ENCODE data around the gene MYH6. TPM values are rescaled to one million over a fixed set of nuclear protein-coding genes. Genes with fewer than 3 reads are reported as not detected.
"Not testable (repeated sequence)": the region's sequence is repeated elsewhere in the genome, so short reads cannot be mapped to it uniquely, and the experiment has no call there.

MYH6 gene
- total RNA-seq, 4 donors from 2014 or later: 0.16 to 1.5 TPM; not detected in 2

DNA sequence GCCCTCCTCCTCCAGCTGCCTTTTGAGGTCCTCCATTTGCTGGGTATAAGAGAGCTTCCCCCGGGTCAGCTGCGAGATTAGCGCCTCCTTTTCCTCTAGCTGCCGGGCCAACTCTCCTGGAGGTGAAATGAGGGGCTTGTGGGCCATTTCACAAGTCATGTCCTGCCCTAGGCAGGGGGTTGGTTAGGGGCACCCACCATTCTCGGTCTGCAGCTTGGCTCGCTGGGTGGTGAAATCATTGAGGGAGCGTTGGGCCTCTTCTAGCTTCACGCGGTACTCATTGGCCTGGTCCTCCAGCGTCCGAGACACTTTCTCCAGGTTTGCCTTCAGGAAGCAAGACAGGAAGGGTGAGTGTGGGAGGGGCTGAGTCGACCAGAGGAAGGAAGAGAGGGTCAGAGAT is 18.7 kb downstream of the MYH6 start:
- Histone ChIP-seq H3K27me3 (no peaks in the 10 kb centered on the region), H3K4me3 (no peak overlapping the region), H3K9me3 (no peaks in the 10 kb centered on the region), H3K27ac (no peak overlapping the region), H3K4me1 (no peaks in the 10 kb centered on the region), H3K36me3 (no peaks in the 10 kb centered on the region)
- intact Hi-C loops (cut with DNase I; ENCODE audit: low total_unique reads): no loop called here
- TF ChIP-seq POLR2AphosphoS5 (IDR thresholded peaks at IDR 0.05) (no peak), EP300 (IDR thresholded peaks at IDR 0.05; ENCODE audit: low read depth) (no peak), POLR2A (IDR thresholded peaks at IDR 0.05) (no peak)
- TF ChIP-seq, protein P1, sequence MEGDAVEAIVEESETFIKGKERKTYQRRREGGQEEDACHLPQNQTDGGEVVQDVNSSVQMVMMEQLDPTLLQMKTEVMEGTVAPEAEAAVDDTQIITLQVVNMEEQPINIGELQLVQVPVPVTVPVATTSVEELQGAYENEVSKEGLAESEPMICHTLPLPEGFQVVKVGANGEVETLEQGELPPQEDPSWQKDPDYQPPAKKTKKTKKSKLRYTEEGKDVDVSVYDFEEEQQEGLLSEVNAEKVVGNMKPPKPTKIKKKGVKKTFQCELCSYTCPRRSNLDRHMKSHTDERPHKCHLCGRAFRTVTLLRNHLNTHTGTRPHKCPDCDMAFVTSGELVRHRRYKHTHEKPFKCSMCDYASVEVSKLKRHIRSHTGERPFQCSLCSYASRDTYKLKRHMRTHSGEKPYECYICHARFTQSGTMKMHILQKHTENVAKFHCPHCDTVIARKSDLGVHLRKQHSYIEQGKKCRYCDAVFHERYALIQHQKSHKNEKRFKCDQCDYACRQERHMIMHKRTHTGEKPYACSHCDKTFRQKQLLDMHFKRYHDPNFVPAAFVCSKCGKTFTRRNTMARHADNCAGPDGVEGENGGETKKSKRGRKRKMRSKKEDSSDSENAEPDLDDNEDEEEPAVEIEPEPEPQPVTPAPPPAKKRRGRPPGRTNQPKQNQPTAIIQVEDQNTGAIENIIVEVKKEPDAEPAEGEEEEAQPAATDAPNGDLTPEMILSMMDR (IDR thresholded peaks at IDR 0.05): no peak
- in situ Hi-C loops (cut with MboI; ENCODE audit: low pct_ligation_motif_present in 1 of 4, low pct_unique_long_range_greater_than_20kb in 1 of 4, low sequenced_read_pairs in 3 of 4): loop anchor here in 1 of 4 donors (25.0 kb wide), 1 partner anchor 127 kb away; no protein-coding TSS in a partner anchor
- DNase-seq: no peak
- 79% methylated on average over 12 of the region's 12 CpGs; no CpG with 5 or more reads in 1 of the 2 donors for WGBS, 2 donors (ENCODE audit: low coverage in 1 of 2)

GRCh38 chr14:23388996-23389395 is 19.1 kb downstream of the MYH6 start:
- 80 to 97% methylated on average over 1 to 6 of the region's 8 CpGs for WGBS, 2 donors (ENCODE audit: low coverage in 1 of 2)
- intact Hi-C loops (cut with DNase I; ENCODE audit: low total_unique reads) (no loop called here), in situ Hi-C loops (cut with MboI; ENCODE audit: low pct_ligation_motif_present in 1 of 4, low pct_unique_long_range_greater_than_20kb in 1 of 4, low sequenced_read_pairs in 3 of 4) (loop anchor here in 1 of 4 donors (25.0 kb wide), 1 partner anchor 127 kb away; no protein-coding TSS in a partner anchor)
- TF ChIP-seq, protein P1 (IDR thresholded peaks at IDR 0.05): no peak
- TF ChIP-seq POLR2A (IDR thresholded peaks at IDR 0.05): no peak
- no peak for TF ChIP-seq POLR2AphosphoS5 (IDR thresholded peaks at IDR 0.05)
- no peak for TF ChIP-seq EP300 (IDR thresholded peaks at IDR 0.05; ENCODE audit: low read depth)
- H3K4me3 ChIP-seq: no peak overlapping the region
- H3K27me3 ChIP-seq: no peaks in the 10 kb centered on the region
- no peak overlapping the region for H3K27ac ChIP-seq
- no peaks in the 10 kb centered on the region for H3K36me3 ChIP-seq
- no peaks in the 10 kb centered on the region for H3K4me1 ChIP-seq
- no peak for DNase-seq
- H3K9me3 ChIP-seq: no peaks in the 10 kb centered on the region

- Histone ChIP-seq H3K4me1 (no peaks in the 10 kb centered on the region), H3K27me3 (no peaks in the 10 kb centered on the region), H3K27ac (no peak overlapping the region), H3K9me3 (no peaks in the 10 kb centered on the region), H3K36me3 (no peaks in the 10 kb centered on the region), H3K4me3 (no peak overlapping the region)
- WGBS, 2 donors (ENCODE audit: low coverage in 1 of 2): 78% methylated on average over 26 of the region's 26 CpGs; no CpG with 5 or more reads in 1 of the 2 donors
- no peak for DNase-seq
- in situ Hi-C loops (cut with MboI; ENCODE audit: low pct_ligation_motif_present in 1 of 4, low pct_unique_long_range_greater_than_20kb in 1 of 4, low sequenced_read_pairs in 3 of 4): loop anchor here in 1 of 4 donors (25.0 kb wide), 1 partner anchor 126 kb away; no protein-coding TSS in a partner anchor
- TF ChIP-seq EP300 (IDR thresholded peaks at IDR 0.05; ENCODE audit: low read depth) (no peak), POLR2A (IDR thresholded peaks at IDR 0.05) (no peak)
- TF ChIP-seq, protein P1 (IDR thresholded peaks at IDR 0.05): no peak
- intact Hi-C loops (cut with DNase I; ENCODE audit: low total_unique reads): no loop called here
These were observed 19.9 kb downstream of the MYH6 start for GRCh38 chr14:23387916-23388882.

DNA sequence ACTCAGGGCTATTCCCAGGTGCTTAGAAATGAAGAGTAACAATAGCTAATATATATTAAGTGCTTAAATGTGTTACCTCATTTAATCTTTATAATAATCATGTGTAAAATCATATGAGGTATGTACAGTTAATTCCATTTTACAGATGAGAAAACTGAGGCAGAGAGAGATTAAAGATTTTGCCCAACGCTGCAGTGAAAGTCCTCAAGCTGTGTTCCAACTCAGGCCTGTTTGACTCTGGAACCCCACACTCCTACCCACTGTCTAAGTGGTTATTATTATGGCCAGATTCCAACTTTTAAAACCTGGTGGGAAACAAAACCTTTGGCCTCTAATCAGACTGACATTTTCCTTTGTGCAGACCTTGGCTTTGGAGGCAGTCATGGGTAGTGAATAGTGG is 21.1 kb downstream of the MYH6 start:
- in situ Hi-C loops (cut with MboI; ENCODE audit: low pct_ligation_motif_present in 1 of 4, low pct_unique_long_range_greater_than_20kb in 1 of 4, low sequenced_read_pairs in 3 of 4): loop anchor here in 1 of 4 donors (25.0 kb wide), 1 partner anchor 125 kb away; no protein-coding TSS in a partner anchor
- TF ChIP-seq EP300 (IDR thresholded peaks at IDR 0.05; ENCODE audit: low read depth) (no peak), POLR2AphosphoS5 (IDR thresholded peaks at IDR 0.05) (no peak), POLR2A (IDR thresholded peaks at IDR 0.05) (no peak)
- TF ChIP-seq, protein P1 (IDR thresholded peaks at IDR 0.05): no peak
- 93 to 100% methylated on average over 1 of the region's 1 CpG for WGBS, 2 donors (ENCODE audit: low coverage in 1 of 2)
- intact Hi-C loops (cut with DNase I; ENCODE audit: low total_unique reads): no loop called here
- Histone ChIP-seq H3K36me3 (no peaks in the 10 kb centered on the region), H3K4me3 (no peak overlapping the region), H3K27ac (no peak overlapping the region), H3K9me3 (no peaks in the 10 kb centered on the region), H3K4me1 (no peaks in the 10 kb centered on the region), H3K27me3 (no peaks in the 10 kb centered on the region)
- no peak for DNase-seq

GRCh38 chr14:23386266-23386657 is 21.8 kb downstream of the MYH6 start:
- H3K4me1 ChIP-seq; DNase-seq; intact Hi-C loops (cut with DNase I; ENCODE audit: low total_unique reads); H3K36me3 ChIP-seq; H3K4me3 ChIP-seq; H3K27ac ChIP-seq; H3K9me3 ChIP-seq; H3K27me3 ChIP-seq: not testable (repeated sequence)
- 84% methylated on average over 17 of the region's 17 CpGs; no CpG with 5 or more reads in 1 of the 2 donors for WGBS, 2 donors (ENCODE audit: low coverage in 1 of 2)
- in situ Hi-C loops (cut with MboI; ENCODE audit: low pct_ligation_motif_present in 1 of 4, low pct_unique_long_range_greater_than_20kb in 1 of 4, low sequenced_read_pairs in 3 of 4): loop anchor here in 1 of 4 donors (25.0 kb wide), 1 partner anchor 124 kb away; no protein-coding TSS in a partner anchor
